ENCODE results near the gene MRGPRD.
"Not testable (repeated sequence)": the region's sequence is repeated elsewhere in the genome, so short reads cannot be mapped to it uniquely, and the experiment has no call there.

The MRGPRD gene

DNA sequence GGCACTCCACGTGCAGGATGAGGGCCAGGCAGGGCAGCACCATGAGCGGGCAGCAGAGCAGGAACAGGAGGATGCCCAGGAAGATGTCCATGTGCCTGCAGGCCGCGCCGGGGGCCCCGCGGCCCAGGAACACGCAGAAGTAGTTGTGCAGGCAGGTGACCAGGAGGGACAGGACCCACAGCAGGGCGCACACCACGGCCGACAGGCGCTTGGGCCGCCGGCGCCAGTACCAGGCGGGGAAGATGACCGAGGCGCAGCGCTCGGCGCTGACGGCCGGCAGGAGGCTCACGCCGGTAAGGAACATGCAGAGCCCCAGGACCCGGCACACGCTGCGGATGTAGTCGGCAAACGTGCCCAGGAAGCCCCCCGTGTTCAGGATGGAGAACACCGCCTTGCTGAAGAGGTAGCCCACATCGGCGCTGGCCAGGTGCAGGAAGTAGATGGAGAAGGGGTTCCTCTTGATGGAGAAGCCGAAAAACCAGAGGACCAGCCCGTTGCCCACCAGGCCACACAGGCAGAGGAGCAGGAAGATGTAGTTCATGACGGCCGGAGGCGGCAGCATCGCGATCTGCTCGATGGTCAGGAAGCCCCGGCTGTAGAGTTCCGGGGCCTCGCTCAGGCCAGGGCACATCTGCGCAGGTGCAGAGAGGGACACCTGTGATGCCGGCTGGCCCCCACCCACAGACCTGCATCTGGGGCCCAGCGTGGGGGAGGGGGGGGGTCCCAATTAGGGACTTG is 25.0 kb upstream of the MRGPRD start:
- DNase-seq (ENCODE audit: low spot score) = no peak

DNA sequence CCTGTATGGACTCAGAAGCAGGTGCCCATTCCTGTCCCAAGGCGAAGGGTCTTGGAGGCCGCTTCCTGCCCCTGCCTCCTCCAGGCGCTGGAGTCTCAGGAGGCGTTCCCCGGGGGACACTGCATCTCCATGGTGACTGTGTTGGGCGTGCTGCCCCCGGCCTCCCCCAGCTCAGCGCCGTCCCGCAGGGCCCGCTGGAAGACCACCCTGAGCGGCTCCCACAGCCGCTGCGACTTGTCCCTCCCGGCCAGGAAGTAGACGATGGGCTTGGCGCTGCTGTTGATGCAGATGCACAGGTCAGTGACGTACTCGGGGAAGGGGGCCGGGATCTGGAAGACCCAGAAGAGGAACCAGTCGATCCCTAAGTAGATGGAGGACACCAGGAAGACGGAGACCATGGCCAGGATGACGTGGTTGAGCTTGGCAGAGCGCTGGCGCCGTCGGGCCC is 24.4 kb upstream of the MRGPRD start:
- DNase-seq (ENCODE audit: low spot score) = no peak

- DNase-seq (ENCODE audit: low spot score) = no peak
Observed at GRCh38 chr11:69004411-69005182, 23.8 kb upstream of the MRGPRD start.

- no peak for DNase-seq (ENCODE audit: low spot score)
Observed at GRCh38 chr11:69003866-69004367, 23.1 kb upstream of the MRGPRD start.

DNA sequence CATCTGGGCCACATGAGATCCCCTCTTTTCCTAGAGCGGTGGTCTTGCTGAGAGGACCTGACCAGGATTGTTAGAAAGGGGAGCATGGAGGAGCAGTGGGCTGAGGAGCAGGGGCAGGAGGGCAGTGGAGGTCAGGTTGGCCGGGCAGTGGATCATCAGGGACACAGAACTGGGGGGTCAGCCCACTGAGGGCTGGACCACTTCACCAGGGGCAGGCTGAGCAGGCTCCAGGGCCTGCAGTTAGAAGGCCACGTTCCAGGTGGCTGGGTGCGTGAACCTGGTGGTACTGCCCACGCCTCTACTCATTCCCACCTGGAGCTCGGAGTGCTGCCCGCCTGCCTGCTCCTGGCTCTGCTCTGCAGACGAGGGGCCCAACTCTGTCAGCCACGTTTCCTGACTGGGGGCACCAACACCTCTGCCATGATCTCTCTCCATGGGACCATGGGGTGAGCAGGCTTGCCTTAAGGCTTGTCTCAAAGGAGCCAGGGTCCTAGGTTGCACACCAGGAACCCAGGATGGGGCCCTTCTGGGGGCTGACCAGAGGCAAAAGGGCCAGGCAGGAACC is 22.6 kb upstream of the MRGPRD start:
- DNase-seq (ENCODE audit: low spot score) = no peak

- no peak for DNase-seq (ENCODE audit: low spot score)
Observed at GRCh38 chr11:69002570-69003231, 21.9 kb upstream of the MRGPRD start.

DNA sequence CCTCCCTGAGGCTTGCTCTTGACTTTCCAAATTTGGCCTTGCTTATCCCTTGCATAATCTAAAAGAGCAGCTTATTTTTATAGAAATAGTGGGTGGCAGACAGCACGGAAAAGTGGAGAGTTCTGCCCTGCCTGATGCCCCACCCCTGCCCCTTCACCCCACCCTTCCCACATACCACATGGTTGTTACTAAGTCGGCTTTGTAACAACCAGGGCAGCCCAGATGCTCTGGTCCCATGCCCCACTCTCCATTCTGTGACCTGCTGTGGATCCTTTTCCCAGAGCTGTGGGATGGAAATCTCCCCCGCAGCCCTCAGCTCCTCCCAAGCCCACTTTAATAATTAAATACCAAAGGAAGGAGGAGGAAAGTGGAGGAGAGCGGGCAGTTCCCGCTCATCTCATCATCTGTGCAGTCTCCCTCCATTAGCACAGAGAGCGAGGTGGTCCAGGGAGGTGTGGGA is 21.4 kb upstream of the MRGPRD start:
- no peak for DNase-seq (ENCODE audit: low spot score)

GRCh38 chr11:69001243-69002081 is 20.7 kb upstream of the MRGPRD start:
- no peak for DNase-seq (ENCODE audit: low spot score)

DNA sequence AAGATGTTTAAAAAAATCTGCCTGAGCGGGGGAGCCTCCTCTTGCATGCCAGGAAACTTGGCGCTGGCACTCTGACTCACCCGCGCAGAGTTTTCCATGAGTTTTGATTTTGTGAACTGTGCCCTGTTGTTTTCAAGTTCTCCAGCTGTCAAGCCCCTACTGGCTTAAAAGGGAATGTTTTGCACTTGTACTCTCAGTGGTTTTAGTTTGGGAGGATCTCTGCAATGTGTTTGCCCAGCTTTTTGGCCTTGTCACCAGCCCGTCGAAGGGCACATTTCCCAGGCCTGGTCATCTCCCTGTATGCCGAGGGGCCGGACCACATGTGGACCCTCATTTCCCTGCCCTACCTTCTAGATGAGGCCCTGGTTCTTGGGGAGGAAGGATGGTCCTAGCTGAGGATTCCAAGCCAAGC is 20.1 kb upstream of the MRGPRD start:
- DNase-seq (ENCODE audit: low spot score) = no peak

- DNase-seq (ENCODE audit: low spot score) = no peak
Observed at GRCh38 chr11:69000391-69000790, 19.6 kb upstream of the MRGPRD start.

DNA sequence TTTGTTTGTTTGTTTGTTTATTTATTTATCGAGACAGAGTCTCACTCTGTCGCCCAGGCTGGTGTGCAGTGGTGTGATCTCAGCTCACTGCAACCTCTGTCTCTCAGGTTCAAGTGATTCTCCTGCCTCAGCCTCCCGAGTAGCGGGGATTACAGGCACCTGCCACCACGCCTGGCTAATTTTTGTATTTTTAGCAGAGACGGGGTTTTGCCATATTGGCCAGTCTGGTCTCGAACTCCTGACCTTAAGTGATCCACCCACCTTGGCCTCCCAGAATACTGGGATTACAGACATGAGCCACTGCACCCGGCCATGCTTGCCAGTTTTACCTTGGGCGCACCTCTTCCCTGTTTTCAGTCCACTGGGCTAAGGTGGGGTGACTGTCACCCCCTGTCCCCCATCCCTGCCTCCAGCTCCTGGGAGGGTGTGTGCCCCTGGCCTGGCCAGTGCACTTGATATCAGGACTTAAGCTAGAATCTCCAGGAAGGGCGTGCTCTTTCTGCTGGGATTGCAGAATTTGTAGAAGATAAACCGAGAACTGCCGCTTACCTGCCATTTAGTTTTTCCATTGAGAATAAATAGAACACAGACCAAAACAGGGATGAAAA is 19.1 kb upstream of the MRGPRD start:
- DNase-seq (ENCODE audit: low spot score) = not testable (repeated sequence)

DNA sequence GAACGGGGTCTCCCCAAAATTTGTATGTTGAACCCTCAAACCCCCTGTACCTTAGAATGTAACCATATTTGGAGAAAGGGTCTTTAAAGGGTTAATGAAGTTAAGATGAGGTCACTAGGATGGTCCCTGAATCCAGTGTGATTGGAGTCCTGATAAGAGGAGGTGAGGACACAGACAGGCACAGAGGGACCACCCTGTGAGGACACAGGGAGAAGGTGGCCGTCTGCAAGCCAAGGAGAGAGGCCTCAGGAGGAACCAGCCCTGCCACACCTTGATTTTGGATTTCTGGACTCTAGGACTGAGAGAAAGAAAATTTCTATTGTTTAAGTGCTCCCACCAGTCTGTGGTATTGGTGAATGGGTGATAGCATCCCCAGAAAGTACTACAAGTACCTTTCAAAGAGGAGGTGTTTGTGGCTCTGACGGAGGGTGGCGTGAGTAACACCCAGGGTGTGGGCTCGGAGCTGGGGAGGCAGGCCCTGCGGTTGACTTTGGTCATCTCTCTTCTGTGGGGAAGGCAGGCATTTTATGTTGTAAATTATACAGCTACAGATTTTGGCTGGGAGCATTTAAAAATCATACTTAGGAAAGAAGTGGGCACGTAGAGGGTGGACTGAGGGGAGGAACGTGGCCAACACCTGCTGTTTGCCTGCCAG is 18.4 kb upstream of the MRGPRD start:
- no peak for DNase-seq (ENCODE audit: low spot score)

- no peak for DNase-seq (ENCODE audit: low spot score)
Observed at GRCh38 chr11:68998390-68998911, 17.7 kb upstream of the MRGPRD start.

DNA sequence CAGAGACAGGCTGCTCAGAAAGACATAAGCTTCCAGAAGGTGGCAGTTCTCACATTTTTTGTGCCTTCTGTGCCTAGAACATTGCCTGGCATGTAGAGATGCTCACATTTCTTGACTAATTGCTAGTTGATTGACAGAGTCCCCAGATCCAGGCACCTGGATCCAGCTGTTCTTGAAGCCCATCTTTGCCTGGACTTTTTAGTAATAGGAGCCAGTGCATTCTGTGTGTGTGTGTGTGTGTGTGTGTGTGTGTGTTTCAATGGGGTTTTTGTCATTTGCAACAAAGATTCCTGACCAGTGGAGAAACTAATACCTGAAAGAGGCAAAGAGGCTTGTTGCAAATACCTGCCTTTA is 17.2 kb upstream of the MRGPRD start:
- DNase-seq (ENCODE audit: low spot score) = no peak

- DNase-seq (ENCODE audit: low spot score) = no peak
Observed at GRCh38 chr11:68997124-68997994, 16.6 kb upstream of the MRGPRD start.

- DNase-seq (ENCODE audit: low spot score) = no peak
Observed at GRCh38 chr11:68996376-68997123, 15.8 kb upstream of the MRGPRD start.

- no peak for DNase-seq (ENCODE audit: low spot score)
Observed at GRCh38 chr11:68994894-68995285, 14.1 kb upstream of the MRGPRD start.

GRCh38 chr11:68994161-68994893 is 13.5 kb upstream of the MRGPRD start:
- DNase-seq (ENCODE audit: low spot score) = no peak

Data from germinal center (tissue), 1 donor.